WTC11 (cell line): ENCODE measurements around the gene SLC14A1. TPM values are rescaled to one million over a fixed set of nuclear protein-coding genes. Genes with fewer than 3 reads are reported as not detected.
A peak's percentile ranks its signal among the peaks of the same experiment; 100 is the strongest.

Experiments
- ATAC-seq: fragments of 200-7000 bp; cut with Tn5 transposase; 2 replicates; pipeline ENCODE4 v1.10.0; 2021; ENCODE audit warnings: mild to moderate bottlenecking, moderate library complexity
- CTCF ChIA-PET: fragments of 300-600 bp; sonication (Branson Sonifier 250); formaldehyde crosslinking; loops from one replicate; lab custom pipeline; 2021; ENCODE audit warnings: antibody characterized with exemption; lab: Charles Lee
- POLR2A ChIA-PET: fragments of 350-600 bp; sonication (Branson Sonifier 250); formaldehyde crosslinking; loops from one replicate; lab custom pipeline; 2021; ENCODE audit warnings: antibody characterized with exemption; lab: Charles Lee
- DNase-seq: peaks from one replicate; pipeline ENCODE4 v3.0.0; 2021; ENCODE audit warnings: low spot score
- H3K27ac Mint-ChIP-seq: 2 replicates; pipeline ENCODE4 v1.8.0; 2021; ENCODE audit warnings: mixed read lengths
- H3K27me3 Mint-ChIP-seq: 2 replicates; pipeline ENCODE4 v1.8.0; 2021; ENCODE audit warnings: low read depth, mild to moderate bottlenecking, moderate library complexity, mixed read lengths
- H3K36me3 Mint-ChIP-seq: 2 replicates; pipeline ENCODE4 v1.8.0; 2021; ENCODE audit warnings: mixed read lengths
- H3K4me1 Mint-ChIP-seq: 2 replicates; pipeline ENCODE4 v1.8.0; 2022; ENCODE audit warnings: mixed read lengths
- H3K4me3 Mint-ChIP-seq: 2 replicates; pipeline ENCODE4 v1.8.0; 2021; ENCODE audit warnings: mild to moderate bottlenecking, moderate library complexity, mixed read lengths
- H3K9me3 Mint-ChIP-seq: 2 replicates; pipeline ENCODE4 v1.8.0; 2021; ENCODE audit warnings: mixed read lengths
- ATF1 ChIP-seq: sonication (generic); formaldehyde crosslinking; IDR thresholded peaks from 2 replicates; pipeline ENCODE4 v1.8.1; 2023; ENCODE audit warnings: mild to moderate bottlenecking, moderate library complexity, missing genetic modification reagents
- CBFB ChIP-seq: sonication (generic); formaldehyde crosslinking; IDR thresholded peaks from 2 replicates; pipeline ENCODE4 v1.8.1; 2022; ENCODE audit warnings: mild to moderate bottlenecking, low read depth, missing genetic modification reagents
- CDX4 ChIP-seq: fragments of 250-450 bp; sonication (Bioruptor Pico); IDR thresholded peaks from 2 replicates; pipeline ENCODE4 v1.9.0; 2021; ENCODE audit warnings: moderate library complexity, mild to moderate bottlenecking, inconsistent platforms, borderline replicate concordance
- E2F1 ChIP-seq: sonication (generic); formaldehyde crosslinking; IDR thresholded peaks from 2 replicates; pipeline ENCODE4 v1.8.0; 2022; ENCODE audit warnings: mild to moderate bottlenecking, missing genetic modification reagents
- EMX1 ChIP-seq: fragments of 250-450 bp; sonication (Bioruptor Pico); IDR thresholded peaks from 2 replicates; pipeline ENCODE4 v1.8.0; 2021; ENCODE audit warnings: mild to moderate bottlenecking
- GTF2I ChIP-seq: fragments of 250-450 bp; sonication (Bioruptor Pico); conservative IDR thresholded peaks from 2 replicates; pipeline ENCODE4 v1.4.0; 2021; ENCODE audit warnings: mild to moderate bottlenecking
- HMGA2 ChIP-seq: fragments of 250-450 bp; sonication (Bioruptor Pico); IDR thresholded peaks from 2 replicates; pipeline ENCODE4 v1.4.0; 2021; ENCODE audit warnings: mild to moderate bottlenecking, moderate library complexity
- IRF1 ChIP-seq: sonication (generic); formaldehyde crosslinking; IDR thresholded peaks from 2 replicates; pipeline ENCODE4 v1.8.0; 2023; ENCODE audit warnings: missing genetic modification reagents
- IRF2 ChIP-seq: sonication (generic); formaldehyde crosslinking; IDR thresholded peaks from 2 replicates; pipeline ENCODE4 v1.8.0; 2022; ENCODE audit warnings: low read depth, missing genetic modification reagents, borderline replicate concordance
- JAZF1 ChIP-seq: fragments of 250-450 bp; sonication (Bioruptor Pico); IDR thresholded peaks from 2 replicates; pipeline ENCODE4 v1.9.0; 2021; ENCODE audit warnings: moderate library complexity, mild to moderate bottlenecking, inconsistent platforms
- MYBL2 ChIP-seq: sonication (generic); formaldehyde crosslinking; IDR thresholded peaks from 2 replicates; pipeline ENCODE4 v1.8.1; 2023; ENCODE audit warnings: mild to moderate bottlenecking, moderate library complexity, missing genetic modification reagents
- NFATC4 ChIP-seq: fragments of 250-450 bp; sonication (Bioruptor Pico); IDR thresholded peaks from 2 replicates; pipeline ENCODE4 v1.9.0; 2021; ENCODE audit warnings: mild to moderate bottlenecking
- NR3C1 ChIP-seq: sonication (generic); formaldehyde crosslinking; conservative IDR thresholded peaks from 2 replicates; pipeline ENCODE4 v1.8.1; 2023; ENCODE audit warnings: low read depth, mild to moderate bottlenecking, missing genetic modification reagents
- PRRX2 ChIP-seq: fragments of 250-450 bp; sonication (Bioruptor Pico); IDR thresholded peaks from 2 replicates; pipeline ENCODE4 v1.8.0; 2021; ENCODE audit warnings: mild to moderate bottlenecking
- SMAD3 ChIP-seq: sonication (generic); formaldehyde crosslinking; IDR thresholded peaks from 2 replicates; pipeline ENCODE4 v1.8.0; 2022; ENCODE audit warnings: missing genetic modification reagents, mild to moderate bottlenecking, borderline replicate concordance
- ZNF232 ChIP-seq: sonication (generic); formaldehyde crosslinking; IDR thresholded peaks from 2 replicates; pipeline ENCODE4 v1.8.0; 2022; ENCODE audit warnings: mild to moderate bottlenecking, missing genetic modification reagents
- ZNF512 ChIP-seq: sonication (generic); formaldehyde crosslinking; IDR thresholded peaks from 2 replicates; pipeline ENCODE4 v1.8.1; 2022; ENCODE audit warnings: missing genetic modification reagents, borderline replicate concordance
- total RNA-seq: library from RNA; stranded (reverse); gene quantifications from 3 replicates; pipeline ENCODE4 v1.2.3, GENCODE V29; 2021
- TF ChIP-seq, protein P1 (sequence below): sonication (generic); formaldehyde crosslinking; IDR thresholded peaks from 2 replicates; pipeline ENCODE4 v1.8.0; 2022; ENCODE audit warnings: missing genetic modification reagents
- TF ChIP-seq, protein P2 (sequence below): sonication (generic); formaldehyde crosslinking; IDR thresholded peaks from 2 replicates; pipeline ENCODE4 v1.8.0; 2023; ENCODE audit warnings: mild to moderate bottlenecking, missing genetic modification reagents
- TF ChIP-seq, protein P3 (sequence below): fragments of 250-450 bp; sonication (Bioruptor Pico); IDR thresholded peaks from 2 replicates; pipeline ENCODE4 v1.8.0; 2021; ENCODE audit warnings: mild to moderate bottlenecking

The SLC14A1 gene
- total RNA-seq, 1 experiment from 2014 or later, result not detected

- H3K4me1 Mint-ChIP-seq, result peaks cover 4% of the 10 kb centered on the region
- CTCF ChIA-PET, result interaction anchor here (0.7 to 2.2 kb wide), 7 partner anchors 16 to 104 kb away, joined by 3 to 11 read pairs (median 5); no protein-coding TSS in a partner anchor
- TF ChIP-seq, protein P1, sequence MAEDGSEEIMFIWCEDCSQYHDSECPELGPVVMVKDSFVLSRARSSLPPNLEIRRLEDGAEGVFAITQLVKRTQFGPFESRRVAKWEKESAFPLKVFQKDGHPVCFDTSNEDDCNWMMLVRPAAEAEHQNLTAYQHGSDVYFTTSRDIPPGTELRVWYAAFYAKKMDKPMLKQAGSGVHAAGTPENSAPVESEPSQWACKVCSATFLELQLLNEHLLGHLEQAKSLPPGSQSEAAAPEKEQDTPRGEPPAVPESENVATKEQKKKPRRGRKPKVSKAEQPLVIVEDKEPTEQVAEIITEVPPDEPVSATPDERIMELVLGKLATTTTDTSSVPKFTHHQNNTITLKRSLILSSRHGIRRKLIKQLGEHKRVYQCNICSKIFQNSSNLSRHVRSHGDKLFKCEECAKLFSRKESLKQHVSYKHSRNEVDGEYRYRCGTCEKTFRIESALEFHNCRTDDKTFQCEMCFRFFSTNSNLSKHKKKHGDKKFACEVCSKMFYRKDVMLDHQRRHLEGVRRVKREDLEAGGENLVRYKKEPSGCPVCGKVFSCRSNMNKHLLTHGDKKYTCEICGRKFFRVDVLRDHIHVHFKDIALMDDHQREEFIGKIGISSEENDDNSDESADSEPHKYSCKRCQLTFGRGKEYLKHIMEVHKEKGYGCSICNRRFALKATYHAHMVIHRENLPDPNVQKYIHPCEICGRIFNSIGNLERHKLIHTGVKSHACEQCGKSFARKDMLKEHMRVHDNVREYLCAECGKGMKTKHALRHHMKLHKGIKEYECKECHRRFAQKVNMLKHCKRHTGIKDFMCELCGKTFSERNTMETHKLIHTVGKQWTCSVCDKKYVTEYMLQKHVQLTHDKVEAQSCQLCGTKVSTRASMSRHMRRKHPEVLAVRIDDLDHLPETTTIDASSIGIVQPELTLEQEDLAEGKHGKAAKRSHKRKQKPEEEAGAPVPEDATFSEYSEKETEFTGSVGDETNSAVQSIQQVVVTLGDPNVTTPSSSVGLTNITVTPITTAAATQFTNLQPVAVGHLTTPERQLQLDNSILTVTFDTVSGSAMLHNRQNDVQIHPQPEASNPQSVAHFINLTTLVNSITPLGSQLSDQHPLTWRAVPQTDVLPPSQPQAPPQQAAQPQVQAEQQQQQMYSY (CRISPR knock-in tag), result no peak
- TF ChIP-seq EMX1 (CRISPR knock-in tag) (no peak), GTF2I (CRISPR knock-in tag) (no peak), NR3C1 (CRISPR knock-in tag) (no peak), NFATC4 (CRISPR knock-in tag) (no peak)
- TF ChIP-seq, all 79 proteins: peak for 0
- ATAC-seq, result peak; percentile 60
- DNase-seq, result no peak
- POLR2A ChIA-PET, result no interaction called here
- Mint-ChIP-seq H3K36me3 (no peaks in the 10 kb centered on the region), H3K4me3 (peak overlapping the region; percentile 75), H3K9me3 (peaks cover 8% of the 10 kb centered on the region), H3K27me3 (peaks cover 45% of the 10 kb centered on the region), H3K27ac (no peak overlapping the region)
Observed at GRCh38 chr18:45775743-45776142, 51.8 kb downstream of the SLC14A1 start.

DNA sequence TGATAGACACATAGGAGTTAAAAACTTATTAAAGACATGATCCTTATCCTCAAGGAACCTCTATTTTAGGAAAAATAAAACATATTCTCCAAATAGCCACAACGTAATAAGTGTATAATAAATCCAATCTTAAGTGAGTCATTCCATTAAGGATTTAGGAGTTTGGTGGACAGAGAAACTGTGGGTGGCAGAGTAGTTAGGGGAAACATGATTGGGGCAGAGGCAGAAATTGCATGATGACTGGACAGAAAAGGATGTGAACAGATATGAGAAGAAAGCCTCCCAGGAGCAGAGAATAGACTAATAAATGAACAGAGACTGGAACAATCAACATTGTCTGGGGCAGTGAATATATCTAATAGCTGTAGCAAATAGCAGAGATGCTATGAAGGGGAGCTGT, 53.4 kb downstream of the SLC14A1 start:
- Mint-ChIP-seq H3K4me1 (peaks cover 5% of the 10 kb centered on the region), H3K36me3 (no peaks in the 10 kb centered on the region)
- POLR2A ChIA-PET, result no interaction called here
- ATAC-seq, result no peak
- TF ChIP-seq CDX4 (CRISPR knock-in tag) (no peak), IRF2 (CRISPR knock-in tag) (no peak), PRRX2 (CRISPR knock-in tag) (no peak), ZNF232 (CRISPR knock-in tag) (no peak), MYBL2 (CRISPR knock-in tag) (no peak), ZNF512 (CRISPR knock-in tag) (no peak), GTF2I (CRISPR knock-in tag) (no peak), JAZF1 (CRISPR knock-in tag) (no peak), SMAD3 (CRISPR knock-in tag) (no peak), HMGA2 (CRISPR knock-in tag) (no peak), E2F1 (CRISPR knock-in tag) (no peak), IRF1 (no peak), CBFB (CRISPR knock-in tag) (no peak), ATF1 (no peak)
- TF ChIP-seq, protein P2, sequence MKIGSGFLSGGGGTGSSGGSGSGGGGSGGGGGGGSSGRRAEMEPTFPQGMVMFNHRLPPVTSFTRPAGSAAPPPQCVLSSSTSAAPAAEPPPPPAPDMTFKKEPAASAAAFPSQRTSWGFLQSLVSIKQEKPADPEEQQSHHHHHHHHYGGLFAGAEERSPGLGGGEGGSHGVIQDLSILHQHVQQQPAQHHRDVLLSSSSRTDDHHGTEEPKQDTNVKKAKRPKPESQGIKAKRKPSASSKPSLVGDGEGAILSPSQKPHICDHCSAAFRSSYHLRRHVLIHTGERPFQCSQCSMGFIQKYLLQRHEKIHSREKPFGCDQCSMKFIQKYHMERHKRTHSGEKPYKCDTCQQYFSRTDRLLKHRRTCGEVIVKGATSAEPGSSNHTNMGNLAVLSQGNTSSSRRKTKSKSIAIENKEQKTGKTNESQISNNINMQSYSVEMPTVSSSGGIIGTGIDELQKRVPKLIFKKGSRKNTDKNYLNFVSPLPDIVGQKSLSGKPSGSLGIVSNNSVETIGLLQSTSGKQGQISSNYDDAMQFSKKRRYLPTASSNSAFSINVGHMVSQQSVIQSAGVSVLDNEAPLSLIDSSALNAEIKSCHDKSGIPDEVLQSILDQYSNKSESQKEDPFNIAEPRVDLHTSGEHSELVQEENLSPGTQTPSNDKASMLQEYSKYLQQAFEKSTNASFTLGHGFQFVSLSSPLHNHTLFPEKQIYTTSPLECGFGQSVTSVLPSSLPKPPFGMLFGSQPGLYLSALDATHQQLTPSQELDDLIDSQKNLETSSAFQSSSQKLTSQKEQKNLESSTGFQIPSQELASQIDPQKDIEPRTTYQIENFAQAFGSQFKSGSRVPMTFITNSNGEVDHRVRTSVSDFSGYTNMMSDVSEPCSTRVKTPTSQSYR, result no peak
- TF ChIP-seq, protein P3, sequence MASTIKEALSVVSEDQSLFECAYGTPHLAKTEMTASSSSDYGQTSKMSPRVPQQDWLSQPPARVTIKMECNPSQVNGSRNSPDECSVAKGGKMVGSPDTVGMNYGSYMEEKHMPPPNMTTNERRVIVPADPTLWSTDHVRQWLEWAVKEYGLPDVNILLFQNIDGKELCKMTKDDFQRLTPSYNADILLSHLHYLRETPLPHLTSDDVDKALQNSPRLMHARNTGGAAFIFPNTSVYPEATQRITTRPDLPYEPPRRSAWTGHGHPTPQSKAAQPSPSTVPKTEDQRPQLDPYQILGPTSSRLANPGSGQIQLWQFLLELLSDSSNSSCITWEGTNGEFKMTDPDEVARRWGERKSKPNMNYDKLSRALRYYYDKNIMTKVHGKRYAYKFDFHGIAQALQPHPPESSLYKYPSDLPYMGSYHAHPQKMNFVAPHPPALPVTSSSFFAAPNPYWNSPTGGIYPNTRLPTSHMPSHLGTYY (CRISPR knock-in tag), result no peak
- TF ChIP-seq, all 79 proteins: peak for 0
- Mint-ChIP-seq H3K27ac (no peak overlapping the region), H3K27me3 (peaks cover 42% of the 10 kb centered on the region), H3K4me3 (no peak overlapping the region), H3K9me3 (peaks cover 8% of the 10 kb centered on the region)
- no peak for DNase-seq
- CTCF ChIA-PET, result no interaction called here
